HL-60 (cell line): ENCODE measurements around the gene C5orf47.

ENCODE experiments used
- DNase-seq, 2 experiments: peaks; one replicate each; pipeline ENCODE4 v3.0.0-alpha.2; 2010 to 2020; ENCODE audit warnings: low read depth in 1 of 2, low spot score in 1 of 2
- H3K27ac ChIP-seq: fragments of 250-450 bp; sonication (Bioruptor Pico); replicated peaks from 2 replicates; pipeline ENCODE4 v1.5.1; 2020; ENCODE audit warnings: mild to moderate bottlenecking, moderate library complexity
- H3K27me3 ChIP-seq: fragments of 250-450 bp; sonication (Bioruptor Pico); 2 replicates; pipeline ENCODE4 v1.5.1; 2021; ENCODE audit warnings: mild to moderate bottlenecking, moderate library complexity; ENCODE audit not compliant: insufficient read depth, poor library complexity, severe bottlenecking
- H3K4me3 ChIP-seq: replicated peaks from 2 replicates; pipeline ENCODE4 v1.5.1; 2011; ENCODE audit warnings: mild to moderate bottlenecking, control low read depth, low read length; ENCODE audit not compliant: insufficient read depth
- GABPA ChIP-seq: IDR thresholded peaks from 2 replicates; pipeline ENCODE4 v1.6.1; 2012; ENCODE audit warnings: low read depth
- POLR2AphosphoS5 ChIP-seq: IDR thresholded peaks from 2 replicates; pipeline ENCODE4 v1.6.1; 2012; ENCODE audit warnings: low read depth
- SPI1 ChIP-seq: IDR thresholded peaks from 2 replicates; pipeline ENCODE4 v1.6.1; 2012; ENCODE audit warnings: low read depth, mild to moderate bottlenecking, borderline replicate concordance
- TF ChIP-seq, protein P1 (sequence below): IDR thresholded peaks from one replicate; pipeline ENCODE4 v1.5.1; 2011; ENCODE audit warnings: low read length, control low read depth, inconsistent platforms; ENCODE audit not compliant: insufficient read depth
- TF ChIP-seq, protein P2 (sequence below): IDR thresholded peaks from 2 replicates; pipeline ENCODE4 v1.6.1; 2012; ENCODE audit warnings: low read depth; ENCODE audit not compliant: insufficient replicate concordance

C5orf47 gene

DNA sequence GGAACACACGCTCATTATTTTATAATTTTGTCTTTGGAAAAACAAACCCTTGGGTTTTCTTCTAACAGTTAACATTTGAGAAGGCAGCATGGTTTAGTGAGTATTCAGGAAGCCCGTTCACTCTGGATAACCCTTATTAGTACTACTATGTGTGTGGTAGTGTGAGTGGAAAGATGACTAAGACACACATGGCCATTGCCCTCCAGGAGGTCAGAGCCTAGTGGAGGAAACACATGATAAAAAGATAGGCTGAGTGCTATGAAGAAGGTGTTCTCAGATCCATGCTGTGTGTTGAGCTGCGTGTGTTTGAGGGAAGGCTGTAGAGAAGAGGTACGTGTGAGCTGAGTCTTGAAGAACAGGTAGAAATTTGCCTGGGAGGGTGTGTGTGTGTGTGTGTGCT is 8.4 kb downstream of the C5orf47 start:
- Histone ChIP-seq H3K4me3 (no peak overlapping the region), H3K27ac (no peak overlapping the region), H3K27me3 (peaks cover 24% of the 10 kb centered on the region)
- DNase-seq, result no peak
- TF ChIP-seq SPI1 (no peak), POLR2AphosphoS5 (no peak), GABPA (no peak)
- TF ChIP-seq, protein P1, sequence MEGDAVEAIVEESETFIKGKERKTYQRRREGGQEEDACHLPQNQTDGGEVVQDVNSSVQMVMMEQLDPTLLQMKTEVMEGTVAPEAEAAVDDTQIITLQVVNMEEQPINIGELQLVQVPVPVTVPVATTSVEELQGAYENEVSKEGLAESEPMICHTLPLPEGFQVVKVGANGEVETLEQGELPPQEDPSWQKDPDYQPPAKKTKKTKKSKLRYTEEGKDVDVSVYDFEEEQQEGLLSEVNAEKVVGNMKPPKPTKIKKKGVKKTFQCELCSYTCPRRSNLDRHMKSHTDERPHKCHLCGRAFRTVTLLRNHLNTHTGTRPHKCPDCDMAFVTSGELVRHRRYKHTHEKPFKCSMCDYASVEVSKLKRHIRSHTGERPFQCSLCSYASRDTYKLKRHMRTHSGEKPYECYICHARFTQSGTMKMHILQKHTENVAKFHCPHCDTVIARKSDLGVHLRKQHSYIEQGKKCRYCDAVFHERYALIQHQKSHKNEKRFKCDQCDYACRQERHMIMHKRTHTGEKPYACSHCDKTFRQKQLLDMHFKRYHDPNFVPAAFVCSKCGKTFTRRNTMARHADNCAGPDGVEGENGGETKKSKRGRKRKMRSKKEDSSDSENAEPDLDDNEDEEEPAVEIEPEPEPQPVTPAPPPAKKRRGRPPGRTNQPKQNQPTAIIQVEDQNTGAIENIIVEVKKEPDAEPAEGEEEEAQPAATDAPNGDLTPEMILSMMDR, result no peak
- TF ChIP-seq, protein P2, sequence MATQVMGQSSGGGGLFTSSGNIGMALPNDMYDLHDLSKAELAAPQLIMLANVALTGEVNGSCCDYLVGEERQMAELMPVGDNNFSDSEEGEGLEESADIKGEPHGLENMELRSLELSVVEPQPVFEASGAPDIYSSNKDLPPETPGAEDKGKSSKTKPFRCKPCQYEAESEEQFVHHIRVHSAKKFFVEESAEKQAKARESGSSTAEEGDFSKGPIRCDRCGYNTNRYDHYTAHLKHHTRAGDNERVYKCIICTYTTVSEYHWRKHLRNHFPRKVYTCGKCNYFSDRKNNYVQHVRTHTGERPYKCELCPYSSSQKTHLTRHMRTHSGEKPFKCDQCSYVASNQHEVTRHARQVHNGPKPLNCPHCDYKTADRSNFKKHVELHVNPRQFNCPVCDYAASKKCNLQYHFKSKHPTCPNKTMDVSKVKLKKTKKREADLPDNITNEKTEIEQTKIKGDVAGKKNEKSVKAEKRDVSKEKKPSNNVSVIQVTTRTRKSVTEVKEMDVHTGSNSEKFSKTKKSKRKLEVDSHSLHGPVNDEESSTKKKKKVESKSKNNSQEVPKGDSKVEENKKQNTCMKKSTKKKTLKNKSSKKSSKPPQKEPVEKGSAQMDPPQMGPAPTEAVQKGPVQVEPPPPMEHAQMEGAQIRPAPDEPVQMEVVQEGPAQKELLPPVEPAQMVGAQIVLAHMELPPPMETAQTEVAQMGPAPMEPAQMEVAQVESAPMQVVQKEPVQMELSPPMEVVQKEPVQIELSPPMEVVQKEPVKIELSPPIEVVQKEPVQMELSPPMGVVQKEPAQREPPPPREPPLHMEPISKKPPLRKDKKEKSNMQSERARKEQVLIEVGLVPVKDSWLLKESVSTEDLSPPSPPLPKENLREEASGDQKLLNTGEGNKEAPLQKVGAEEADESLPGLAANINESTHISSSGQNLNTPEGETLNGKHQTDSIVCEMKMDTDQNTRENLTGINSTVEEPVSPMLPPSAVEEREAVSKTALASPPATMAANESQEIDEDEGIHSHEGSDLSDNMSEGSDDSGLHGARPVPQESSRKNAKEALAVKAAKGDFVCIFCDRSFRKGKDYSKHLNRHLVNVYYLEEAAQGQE, result no peak

DNA sequence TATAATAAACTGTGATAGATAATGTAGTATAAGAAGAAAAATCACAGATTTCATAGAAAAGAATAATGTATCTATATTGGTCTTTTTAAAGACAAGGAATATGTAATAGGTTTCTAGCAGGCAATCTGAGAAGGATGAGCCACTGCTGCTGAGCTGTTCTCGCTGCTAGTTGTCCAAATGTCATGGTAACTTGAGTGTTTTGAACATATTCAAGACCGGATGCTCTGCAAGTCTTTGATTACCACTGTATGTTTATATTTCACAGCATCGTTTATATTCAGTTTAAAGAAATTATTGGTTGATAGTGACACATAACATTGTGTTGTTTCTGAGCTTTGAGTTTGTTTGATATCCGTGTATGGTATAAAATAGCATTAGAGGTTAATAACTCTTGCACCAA is 9.6 kb downstream of the C5orf47 start:
- no peak overlapping the region for H3K27ac ChIP-seq
- H3K4me3 ChIP-seq, result no peak overlapping the region
- peaks cover 24% of the 10 kb centered on the region for H3K27me3 ChIP-seq
- DNase-seq, result no peak
- TF ChIP-seq, protein P2, result no peak
- TF ChIP-seq GABPA, result no peak
- TF ChIP-seq, protein P1, result no peak
- no peak for TF ChIP-seq SPI1
- TF ChIP-seq POLR2AphosphoS5, result no peak

DNA sequence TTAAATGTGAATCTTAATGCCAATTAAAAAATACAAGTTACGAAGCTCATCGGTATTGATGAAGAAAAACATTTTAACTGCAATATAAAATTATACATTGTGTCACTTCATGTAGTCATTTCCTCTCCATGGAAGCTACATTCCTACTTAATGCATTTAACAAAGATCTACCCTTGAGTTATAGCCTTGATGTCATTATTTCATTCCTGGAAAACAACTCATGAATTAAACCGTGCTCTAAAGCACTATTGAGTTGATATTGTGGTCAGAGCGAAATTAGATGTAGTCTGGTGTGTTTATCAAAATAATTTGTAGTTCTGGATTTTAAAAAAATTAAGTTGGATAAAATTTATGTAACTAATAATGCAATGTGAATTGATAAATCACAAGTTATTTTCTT is 11.1 kb downstream of the C5orf47 start:
- Histone ChIP-seq H3K27ac (no peak overlapping the region), H3K27me3 (peaks cover 24% of the 10 kb centered on the region), H3K4me3 (no peak overlapping the region)
- TF ChIP-seq GABPA (no peak), POLR2AphosphoS5 (no peak), SPI1 (no peak)
- TF ChIP-seq, protein P1, result no peak
- TF ChIP-seq, protein P2, result no peak
- DNase-seq, result no peak
